Activated CD4-positive, alpha-beta T cell treated with anti-CD3 and anti-CD28 coated beads for 48 hours (primary cell): ENCODE measurements around the gene CATSPER4.
"Not testable (repeated sequence)": the region's sequence is repeated elsewhere in the genome, so short reads cannot be mapped to it uniquely, and the experiment has no call there.

Experiments
- DNase-seq: peaks from one replicate; pipeline ENCODE4 v3.0.0-alpha.2; 2020

The CATSPER4 gene

GRCh38 chr1:26197301-26197700, 6.9 kb downstream of the CATSPER4 start:
- DNase-seq, result no peak

GRCh38 chr1:26197813-26198212, 7.4 kb downstream of the CATSPER4 start:
- DNase-seq, result no peak

GRCh38 chr1:26200413-26200812, 10.0 kb downstream of the CATSPER4 start:
- no peak for DNase-seq

GRCh38 chr1:26203642-26204318, 13.4 kb downstream of the CATSPER4 start:
- DNase-seq, result no peak

- DNase-seq, result no peak
Measured at GRCh38 chr1:26210147-26210870, 19.9 kb downstream of the CATSPER4 start.

- no peak for DNase-seq
Measured at GRCh38 chr1:26212726-26213125, 22.3 kb downstream of the CATSPER4 start.

GRCh38 chr1:26213335-26213905, 23.0 kb downstream of the CATSPER4 start:
- DNase-seq, result no peak

GRCh38 chr1:26215246-26215645, 24.8 kb downstream of the CATSPER4 start:
- no peak for DNase-seq

- DNase-seq, result no peak
Measured at GRCh38 chr1:26218906-26219494, 28.6 kb downstream of the CATSPER4 start.

- no peak for DNase-seq
Measured at GRCh38 chr1:26220199-26220912, 30.0 kb downstream of the CATSPER4 start.

GRCh38 chr1:26221094-26221493, 30.7 kb downstream of the CATSPER4 start:
- no peak for DNase-seq

GRCh38 chr1:26224606-26225005, 34.2 kb downstream of the CATSPER4 start:
- DNase-seq, result no peak

GRCh38 chr1:26225033-26225831, 34.8 kb downstream of the CATSPER4 start:
- DNase-seq, result peak; percentile 66

GRCh38 chr1:26230682-26231081, 40.3 kb downstream of the CATSPER4 start:
- DNase-seq, result not testable (repeated sequence)

GRCh38 chr1:26233903-26234643, 43.7 kb downstream of the CATSPER4 start, which contains the start of gene CEP85:
Gene CEP85, plus strand, starts transcription at chr1:26234200. Its CDS starts 5,584 bp downstream, at chr1:26239784.
- DNase-seq, result peak; percentile 99

- DNase-seq, result no peak
Measured at GRCh38 chr1:26234644-26235370, 44.4 kb downstream of the CATSPER4 start.

- no peak for DNase-seq
Measured at GRCh38 chr1:26237230-26237966, 47.0 kb downstream of the CATSPER4 start.

GRCh38 chr1:26239936-26240335, 49.5 kb downstream of the CATSPER4 start:
- DNase-seq, result no peak
